NCI-H1694 (cell line): ENCODE results near the gene NCAN.
"Not testable (repeated sequence)": the region's sequence is repeated elsewhere in the genome, so short reads cannot be mapped to it uniquely, and the experiment has no call there.

Source experiments
- DNase-seq: peaks from one replicate; lab custom pipeline; 2025; lab: John Stamatoyannopoulos, UW

Gene NCAN

GRCh38 chr19:19193926-19194325 is 17.8 kb upstream of the NCAN start:
- DNase-seq: no peak

DNA sequence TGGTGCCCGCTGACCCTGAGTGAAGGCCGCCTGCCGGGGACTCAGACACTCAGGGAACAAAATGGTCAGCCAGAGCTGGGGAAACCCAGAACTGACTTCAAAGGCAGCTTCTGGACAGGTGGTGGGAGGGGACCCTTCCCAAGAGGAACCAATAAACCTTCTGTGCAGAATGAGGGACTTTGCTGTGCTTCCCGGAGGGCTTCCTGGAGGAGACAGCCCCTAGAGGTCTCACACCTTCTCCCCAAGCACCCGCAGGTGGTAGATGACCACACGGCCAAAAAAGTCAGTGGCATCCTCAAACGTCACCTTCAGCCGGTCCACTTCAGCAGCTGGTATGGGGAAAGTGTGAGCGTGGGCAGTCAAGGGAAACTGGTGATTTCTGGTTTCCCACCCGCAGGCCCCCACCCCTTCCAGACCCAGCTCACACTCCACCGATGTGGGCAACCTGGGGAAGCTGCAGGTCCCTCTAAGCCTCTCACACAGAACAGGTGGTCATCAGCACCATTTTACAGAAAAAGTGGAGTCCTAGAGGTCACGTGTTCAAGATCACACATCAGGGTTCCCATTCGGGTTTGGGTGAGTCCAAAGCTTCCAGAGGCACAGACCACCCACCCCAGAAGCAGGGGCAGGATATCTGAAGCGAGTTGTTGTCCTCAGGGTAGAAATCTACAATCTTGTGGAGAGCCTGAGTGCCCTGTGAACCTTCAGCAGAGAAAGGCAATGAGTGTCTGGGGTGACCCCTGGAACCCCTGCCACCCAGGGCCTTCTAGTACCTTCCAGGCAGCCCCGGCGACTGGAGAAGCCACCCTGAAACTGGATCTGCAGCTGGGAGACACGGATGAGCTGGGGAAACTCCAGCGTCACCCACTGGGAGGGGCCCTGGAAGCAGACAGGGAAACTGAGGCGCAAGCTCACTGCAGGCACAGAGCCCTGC is 9.8 kb upstream of the NCAN start:
- no peak for DNase-seq

- DNase-seq: no peak
Observed at GRCh38 chr19:19202707-19203011, 9.1 kb upstream of the NCAN start.

DNA sequence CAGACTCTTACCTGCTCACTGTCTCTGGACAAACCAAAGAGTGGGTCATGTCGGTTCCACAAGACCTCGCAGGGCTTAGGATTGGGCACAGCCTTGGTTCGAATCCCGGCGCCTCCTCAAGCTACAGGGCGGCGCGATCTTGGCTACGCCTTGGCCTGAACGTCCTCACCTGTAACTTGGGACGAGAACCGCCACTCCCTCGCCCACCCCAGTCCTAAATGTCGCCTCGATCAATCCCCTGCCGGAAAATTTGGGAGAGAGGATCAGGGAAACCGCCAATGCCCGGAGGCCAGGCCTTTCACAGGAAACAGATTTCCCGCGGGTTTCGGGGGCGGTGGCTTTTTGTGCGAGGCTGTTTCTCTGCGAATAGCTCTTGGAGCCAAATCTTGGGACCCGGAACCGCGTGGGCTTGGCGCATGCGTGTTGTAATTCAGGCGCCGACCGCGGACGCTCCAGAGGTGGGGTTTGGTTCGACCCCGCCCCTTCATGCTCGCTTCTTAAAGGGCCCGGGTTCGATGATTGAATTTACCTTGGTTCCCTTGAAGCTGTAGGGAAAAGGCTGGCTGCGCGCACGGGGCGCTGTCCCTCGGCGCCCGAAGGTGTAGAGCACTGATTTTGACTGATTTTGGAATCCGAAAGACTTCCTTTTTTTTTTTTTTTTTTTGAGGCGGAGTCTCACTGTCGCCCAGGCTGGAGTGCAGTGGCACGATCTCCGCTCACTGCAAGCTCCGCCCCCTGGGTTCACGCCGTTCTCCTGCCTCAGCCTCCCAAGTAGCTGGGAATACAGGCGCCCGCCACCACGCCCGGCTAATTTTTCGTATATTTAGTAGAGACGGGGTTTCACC is 8.5 kb upstream of the NCAN start, which contains the start of gene NR2C2AP:
Gene NR2C2AP, minus strand, starts transcription at position 403 of the 845 bp plus-strand sequence. Its CDS starts 354 bp downstream, at position 49.
- DNase-seq: peak; percentile 95

DNA sequence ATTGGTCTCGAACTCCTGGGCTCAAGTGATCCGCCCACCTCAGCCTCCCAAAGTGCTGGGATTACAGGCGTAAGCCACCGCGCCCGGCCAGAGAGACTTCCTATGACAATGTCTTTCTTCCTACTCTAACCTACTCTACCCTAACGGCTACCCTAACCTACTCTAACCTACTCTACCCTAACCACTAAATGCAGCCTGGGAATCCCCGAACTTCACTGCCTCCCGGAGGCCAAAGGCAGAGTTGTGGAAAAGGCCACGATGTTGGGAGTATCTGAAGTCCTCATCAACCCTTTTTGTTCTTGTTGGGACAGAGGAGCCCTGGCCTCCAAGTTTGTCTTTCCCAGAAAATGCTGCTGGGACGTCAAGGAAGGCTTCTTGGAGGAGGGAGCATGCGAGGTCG is 7.6 kb upstream of the NCAN start:
- no peak for DNase-seq

DNA sequence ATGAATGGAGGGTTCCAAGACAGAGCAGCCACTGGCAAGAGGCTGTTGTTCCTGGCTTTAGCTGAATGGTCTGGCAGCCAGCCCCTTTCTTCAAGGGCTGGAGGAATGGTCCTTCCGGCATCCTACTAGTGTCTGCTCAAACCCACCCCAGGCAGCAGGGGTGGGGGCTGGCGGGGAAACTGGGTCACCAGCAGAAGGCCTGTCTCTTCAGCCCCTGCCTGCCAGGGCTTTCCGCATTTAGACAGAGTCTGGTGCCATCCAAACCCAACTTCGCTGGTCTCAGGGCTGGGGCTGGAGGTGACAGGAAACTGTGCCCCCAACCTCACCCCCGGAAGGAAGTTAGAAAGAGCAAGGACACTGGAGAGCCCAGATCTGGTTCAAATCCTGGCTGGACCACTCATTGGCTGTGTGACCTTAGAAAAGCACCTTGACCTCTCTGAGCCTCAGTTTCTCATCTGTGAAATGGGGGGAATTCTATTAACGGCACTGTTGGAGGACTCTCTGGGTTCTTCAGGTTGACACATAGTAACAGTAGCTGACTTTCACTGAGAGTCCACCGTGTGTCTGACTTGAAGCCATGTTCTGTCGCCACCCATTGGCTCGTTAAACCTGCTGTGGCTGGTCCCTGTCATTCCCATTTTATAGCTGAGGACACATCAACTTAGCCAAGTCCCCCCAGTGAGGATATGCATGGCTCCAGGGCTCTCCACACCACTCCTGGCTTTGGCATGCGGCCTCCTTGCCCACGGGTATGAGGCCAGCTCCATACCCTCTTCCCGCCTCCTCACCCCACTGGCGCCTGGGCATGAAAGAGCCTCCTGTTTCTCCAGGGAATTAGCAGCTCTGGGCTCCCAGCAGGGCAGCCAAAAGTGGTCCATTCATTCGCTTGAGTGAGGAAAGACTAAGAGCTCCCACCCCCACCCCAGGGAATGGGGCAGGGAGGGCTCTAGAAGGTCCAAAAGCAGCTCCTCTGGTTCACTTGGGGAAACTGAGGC is 6.0 kb upstream of the NCAN start:
- DNase-seq: no peak

GRCh38 chr19:19206938-19207337 is 4.8 kb upstream of the NCAN start:
- no peak for DNase-seq

DNA sequence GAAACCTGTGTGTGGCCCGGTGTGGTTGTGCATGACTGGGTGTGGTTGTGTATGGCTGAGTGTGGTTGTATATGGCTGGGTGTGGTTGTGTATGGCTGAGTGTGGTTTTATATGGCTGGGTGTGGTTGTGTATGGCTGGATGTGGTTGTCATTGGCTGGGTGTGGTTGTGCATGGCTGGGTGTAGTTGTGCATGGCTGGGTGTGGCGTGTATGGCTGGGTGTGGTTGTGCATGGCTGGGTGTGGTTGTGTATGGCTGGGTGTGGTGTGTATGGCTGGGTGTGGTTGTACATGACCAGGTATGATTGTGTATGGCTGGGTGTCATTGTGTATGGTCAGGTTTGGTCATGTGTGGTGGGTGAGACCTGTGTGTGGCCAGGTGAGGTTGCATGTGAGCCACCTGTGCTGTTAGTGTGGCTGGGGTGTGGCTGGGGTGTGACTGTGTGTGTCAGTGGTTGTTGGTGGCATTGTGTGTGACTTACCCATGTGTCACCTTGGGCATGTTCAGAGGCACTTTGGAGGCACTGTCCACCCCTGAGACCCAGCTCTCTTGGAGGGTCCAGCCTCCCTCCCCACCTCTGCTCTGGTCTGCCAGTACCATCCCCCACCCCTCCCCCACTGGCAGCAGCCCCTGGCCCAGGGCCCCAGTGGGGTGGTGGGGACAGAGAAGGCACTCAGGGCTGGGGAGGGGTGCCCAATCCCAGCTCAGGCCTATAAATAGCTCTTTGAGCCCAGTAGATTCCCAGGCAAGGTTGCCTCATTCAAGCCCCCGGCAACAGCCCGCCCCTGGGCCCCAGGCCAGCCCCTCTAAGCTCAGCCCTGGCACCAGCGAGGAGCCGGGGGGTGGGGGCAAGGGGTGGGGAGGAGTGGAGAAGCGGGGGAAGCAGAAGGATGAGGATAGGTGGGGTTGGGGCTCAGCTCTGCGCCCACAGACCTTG is 3.9 kb upstream of the NCAN start:
- no peak for DNase-seq

GRCh38 chr19:19209372-19209771 is 2.4 kb upstream of the NCAN start:
- DNase-seq: peak; percentile 19

DNA sequence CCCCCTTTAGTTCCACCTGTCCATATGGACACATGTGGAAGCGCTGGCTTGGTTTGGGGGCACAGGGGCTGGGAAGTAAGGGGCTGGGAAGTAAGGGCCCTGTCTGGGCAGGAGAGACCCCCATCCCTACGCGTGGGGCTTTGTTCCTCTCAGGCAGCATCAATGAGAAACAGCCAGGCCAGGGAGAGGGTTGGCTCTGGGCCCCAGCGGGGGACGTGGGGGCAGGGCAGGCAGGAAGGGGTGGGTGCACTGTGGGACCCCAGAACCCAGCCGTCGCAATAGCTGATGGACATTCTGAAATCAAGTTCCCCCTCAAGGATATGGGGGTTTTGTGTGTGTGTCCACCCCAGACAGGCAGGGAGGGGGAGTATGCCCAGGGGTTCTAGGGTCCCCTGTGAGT is 1.2 kb downstream of the NCAN start:
- DNase-seq: no peak

- DNase-seq: no peak
Observed at GRCh38 chr19:19213426-19214158, 1.8 kb downstream of the NCAN start.

- DNase-seq: no peak
Observed at GRCh38 chr19:19214159-19214490, 2.4 kb downstream of the NCAN start.

DNA sequence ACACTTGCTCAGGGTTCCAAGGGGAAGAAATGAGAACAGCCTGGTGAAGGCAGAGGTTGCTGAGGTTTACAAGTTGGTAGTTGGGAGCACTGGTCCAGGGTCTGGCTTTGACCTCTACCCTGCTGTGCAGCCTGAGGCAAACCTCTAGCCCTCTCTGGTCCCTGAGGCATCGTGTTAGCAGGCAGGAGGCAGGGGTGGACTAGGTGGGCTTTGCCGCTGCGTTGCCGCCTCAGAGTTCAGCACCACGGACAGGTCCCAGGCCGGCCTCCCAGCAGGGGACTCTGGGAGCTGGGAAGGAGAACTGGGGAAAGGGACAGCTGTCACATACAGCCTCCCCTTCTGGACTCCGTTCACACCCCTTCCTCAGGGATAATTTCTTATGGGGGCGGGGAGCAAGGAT is 3.1 kb downstream of the NCAN start:
- DNase-seq: no peak

GRCh38 chr19:19215792-19216191 is 4.0 kb downstream of the NCAN start:
- DNase-seq: no peak

GRCh38 chr19:19217099-19217498 is 5.3 kb downstream of the NCAN start:
- no peak for DNase-seq

GRCh38 chr19:19218911-19219310 is 7.2 kb downstream of the NCAN start:
- DNase-seq: no peak

DNA sequence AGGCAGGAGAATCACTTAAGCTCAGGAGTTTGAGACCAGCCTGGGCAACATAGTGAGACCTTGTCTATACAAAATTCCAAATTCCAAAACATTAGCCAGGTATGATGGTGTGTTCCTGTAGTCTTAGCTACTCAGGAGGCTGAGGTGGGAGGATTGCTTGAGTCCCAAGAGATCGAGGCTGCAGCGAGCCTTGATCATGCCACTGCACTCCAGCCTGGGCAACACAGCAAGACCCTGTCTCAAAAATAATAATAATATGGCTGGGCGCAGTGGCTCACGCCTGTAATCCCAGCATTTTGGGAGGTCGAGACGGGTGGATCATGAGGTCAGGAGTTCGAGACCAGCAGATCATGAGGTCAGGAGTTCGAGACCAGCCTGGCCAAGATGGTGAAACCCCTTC is 9.2 kb downstream of the NCAN start:
- DNase-seq: not testable (repeated sequence)

DNA sequence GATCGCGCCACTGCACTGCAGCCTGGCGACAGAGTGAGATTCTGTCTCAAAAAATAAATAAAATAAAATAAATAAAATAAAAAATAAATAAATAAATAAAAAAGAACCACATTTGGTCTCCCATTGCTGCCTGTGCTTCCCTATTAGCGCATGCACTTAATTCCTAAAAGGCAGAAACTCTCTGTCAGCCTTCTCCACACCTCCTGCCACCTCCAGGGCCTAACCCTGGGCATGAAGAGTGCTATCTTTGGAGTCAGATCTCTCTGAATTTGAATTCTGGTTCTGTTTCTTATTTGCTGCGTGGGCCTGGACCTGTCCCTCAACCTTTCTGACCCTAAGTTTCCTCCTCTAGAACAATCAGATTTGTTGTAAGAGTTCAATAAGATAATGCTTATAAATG is 11.3 kb downstream of the NCAN start:
- no peak for DNase-seq

DNA sequence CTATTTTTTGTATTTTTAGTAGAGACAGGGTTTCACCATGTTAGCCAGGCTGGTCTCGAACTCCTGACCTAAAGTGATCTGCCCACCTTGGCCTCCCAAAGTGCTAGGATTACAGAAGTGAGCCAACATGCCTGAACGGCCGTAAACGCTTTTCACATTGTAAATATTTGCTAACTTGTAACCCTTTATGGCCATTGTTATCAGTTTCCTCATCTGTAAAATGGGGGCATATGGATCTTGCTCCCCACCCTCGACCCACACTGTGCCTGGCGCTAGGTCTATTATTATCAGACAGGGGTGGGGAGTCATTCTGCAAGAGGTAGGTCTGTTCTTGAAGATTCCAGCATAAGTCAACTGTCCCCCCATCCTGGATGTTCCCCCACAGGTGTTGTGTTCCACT is 11.9 kb downstream of the NCAN start:
- DNase-seq: no peak

DNA sequence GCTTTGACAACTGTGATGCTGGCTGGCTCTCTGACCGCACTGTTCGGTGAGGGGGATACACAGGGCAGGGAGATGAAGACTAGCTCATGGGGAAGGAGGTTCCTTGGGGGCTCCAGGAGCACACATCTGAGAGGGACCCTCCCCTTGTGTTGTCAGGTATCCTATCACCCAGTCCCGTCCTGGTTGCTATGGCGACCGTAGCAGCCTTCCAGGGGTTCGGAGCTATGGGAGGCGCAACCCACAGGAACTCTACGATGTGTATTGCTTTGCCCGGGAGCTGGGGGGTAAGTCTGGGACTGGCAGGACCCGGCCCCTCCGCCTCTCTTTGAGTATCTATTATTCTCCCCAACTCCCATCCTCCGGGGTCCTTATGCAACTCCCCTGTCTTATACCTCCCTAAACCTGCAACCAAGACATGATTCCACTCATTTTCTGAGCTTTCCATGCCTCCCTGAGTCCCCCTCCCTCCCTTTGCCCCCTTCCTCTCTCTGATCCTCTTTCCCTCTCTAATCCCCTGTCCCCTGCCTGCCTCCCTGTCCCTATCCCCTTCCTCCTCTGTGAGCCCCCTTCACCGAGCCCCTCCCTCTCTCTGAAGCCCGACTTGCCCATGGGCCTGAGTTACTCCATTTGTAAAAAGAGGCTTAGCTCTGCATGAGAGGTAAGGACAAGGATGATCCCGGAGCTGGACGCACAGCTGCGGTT is 12.5 kb downstream of the NCAN start:
- DNase-seq: no peak
